CD4-positive, alpha-beta memory T cell (primary cell): ENCODE measurements around the gene TIMM17B. TPM values are rescaled to one million over a fixed set of nuclear protein-coding genes. Genes with fewer than 3 reads are reported as not detected.

Experiments
- CTCF ChIA-PET: fragments of 350-600 bp; sonication (Branson Sonifier 250); formaldehyde crosslinking; loops from one replicate; lab custom pipeline; 2021; ENCODE audit warnings: inconsistent platforms; ENCODE audit not compliant: partially characterized antibody; lab: Charles Lee
- POLR2A ChIA-PET: fragments of 350-600 bp; sonication (Branson Sonifier 250); formaldehyde crosslinking; loops from one replicate; lab custom pipeline; 2021; ENCODE audit not compliant: partially characterized antibody; lab: Charles Lee
- DNase-seq, 5 donors: peaks; one replicate each; pipeline versions ENCODE4 v3.0.0 to v3.0.0-alpha.2; 2020 to 2022; ENCODE audit warnings: mixed read lengths in 1 of 5
- H3K27ac ChIP-seq: one replicate; pipeline ENCODE4 v1.7.0; 2013; ENCODE audit warnings: low read depth, low read length
- H3K27me3 ChIP-seq: 2 replicates; pipeline ENCODE4 v1.7.0; 2013; ENCODE audit warnings: mild to moderate bottlenecking, low read length, moderate library complexity; ENCODE audit not compliant: insufficient read depth
- H3K36me3 ChIP-seq: 2 replicates; pipeline ENCODE4 v1.7.0; 2013; ENCODE audit warnings: mild to moderate bottlenecking, low read length, moderate library complexity; ENCODE audit not compliant: insufficient read depth
- H3K4me1 ChIP-seq: 2 replicates; pipeline ENCODE4 v1.7.0; 2013; ENCODE audit warnings: mild to moderate bottlenecking, low read length, moderate library complexity; ENCODE audit not compliant: insufficient read depth
- H3K4me3 ChIP-seq, 2 donors: one replicate each; pipeline ENCODE4 v1.7.0; 2013; ENCODE audit warnings: low read length in 2 of 2, mild to moderate bottlenecking in 1 of 2
- H3K9me3 ChIP-seq, 2 donors: one replicate each; pipeline ENCODE4 v1.7.0; 2013; ENCODE audit warnings: low read length in 2 of 2, control low read depth in 1 of 2; ENCODE audit not compliant: control insufficient read depth in 1 of 2
- H3K27ac Mint-ChIP-seq, 7 donors: one replicate each; pipeline ENCODE4 v1.8.0; 2020 to 2021; ENCODE audit warnings: mixed read lengths in 7 of 7, mild to moderate bottlenecking in 6 of 7, inconsistent platforms in 3 of 7, moderate library complexity in 3 of 7
- H3K27me3 Mint-ChIP-seq, 2 donors: one replicate each; pipeline ENCODE4 v1.8.0; 2020 to 2021; ENCODE audit warnings: mixed read lengths in 2 of 2
- H3K36me3 Mint-ChIP-seq, 2 donors: one replicate each; pipeline ENCODE4 v1.8.0; 2020 to 2021; ENCODE audit warnings: mixed read lengths in 2 of 2, inconsistent platforms in 1 of 2, mild to moderate bottlenecking in 1 of 2
- H3K4me1 Mint-ChIP-seq, 4 donors: one replicate each; pipeline ENCODE4 v1.8.0; 2020 to 2021; ENCODE audit warnings: mixed read lengths in 4 of 4, mild to moderate bottlenecking in 1 of 4
- H3K4me3 Mint-ChIP-seq, 8 donors: one replicate each; pipeline ENCODE4 v1.8.0; 2020 to 2021; ENCODE audit warnings: mixed read lengths in 8 of 8, mild to moderate bottlenecking in 7 of 8, moderate library complexity in 6 of 8, inconsistent platforms in 3 of 8
- H3K9me3 Mint-ChIP-seq, 8 donors: one replicate each; pipeline ENCODE4 v1.8.0; 2020 to 2021; ENCODE audit warnings: mixed read lengths in 8 of 8, mild to moderate bottlenecking in 5 of 8, inconsistent platforms in 3 of 8, moderate library complexity in 1 of 8
- intact Hi-C: fragments of 100-400 bp; cut with micrococcal nuclease; formaldehyde crosslinking; loops from one replicate; pipeline ENCODE4 v1.15.1; 2023
- polyA plus RNA-seq, 2 donors: library from polyadenylated mRNA; unstranded; fragments of 300-500 nt; fragmentation: Illumina TruSeq; gene quantifications; one replicate each; pipeline ENCODE4 v1.2.3, GENCODE V29; 2021
- total RNA-seq, 2 experiments: library from RNA; stranded (reverse); gene quantifications; one replicate each; pipeline ENCODE4 v1.2.3, GENCODE V29; 2021

The TIMM17B gene
- total RNA-seq (10 to 100 TPM; 42.6 to 46.2 TPM), polyA plus RNA-seq (10 to 100 TPM; 65.3 to 69.7 TPM)

GRCh38 chrX:48897625-48898306 is at the start of gene TIMM17B, which contains the start of gene PQBP1:
Gene TIMM17B, minus strand, starts transcription at chrX:48897768. Its CDS starts 19 bp downstream, at chrX:48897749.
Gene PQBP1, plus strand, starts transcription at chrX:48897930. Its CDS starts 580 bp downstream, at chrX:48898510.
- H3K27me3 ChIP-seq = no peaks in the 10 kb centered on the region
- peak within 1 kb of the TSS; percentile 86 to 96 (median 92) for H3K4me3 Mint-ChIP-seq
- peak within 1 kb of the TSS; percentile 78 to 92 for H3K4me3 ChIP-seq
- ChIA-PET CTCF (interaction anchor here (0.9 to 2.4 kb wide), 5 partner anchors 9 to 266 kb away, joined by 3 to 12 read pairs (median 3); no protein-coding TSS in a partner anchor), POLR2A (interaction anchor here (0.7 to 3.9 kb wide), 27 partner anchors 9 to 323 kb away, joined by 3 to 47 read pairs (median 5); partner anchors contain the start of genes GRIPAP1, HDAC6, OTUD5 and PIM2)
- H3K9me3 ChIP-seq = no peaks in the 10 kb centered on the region
- peak within 1 kb of the TSS; percentile 93 for H3K27ac ChIP-seq
- peak; percentile 88 to 93 (median 92) for DNase-seq
- peaks cover 24% of the 10 kb centered on the region for H3K4me1 ChIP-seq
- peaks cover 4 to 34% (median 17%) of the 10 kb centered on the region in 4 donors for H3K4me1 Mint-ChIP-seq
- peaks cover 18% of the 10 kb centered on the region for H3K36me3 ChIP-seq
- intact Hi-C loops = loop anchor here (1.0 to 5.0 kb wide), 4 partner anchors 14 to 145 kb away; partner anchors contain the start of genes HDAC6, SLC35A2 and TFE3
- peaks cover 0 to 1% (median 0%) of the 10 kb centered on the region in 8 donors for H3K9me3 Mint-ChIP-seq
- H3K27me3 Mint-ChIP-seq = no peaks in the 10 kb centered on the region
- H3K36me3 Mint-ChIP-seq = peaks cover 10 to 29% of the 10 kb centered on the region in 2 donors
- peak within 1 kb of the TSS; percentile 88 to 99 (median 96) for H3K27ac Mint-ChIP-seq

- H3K4me3 ChIP-seq = no peak overlapping the region
- CTCF ChIA-PET = interaction anchor here (0.8 to 8.0 kb wide), 17 partner anchors 9 to 298 kb away, joined by 3 to 35 read pairs (median 4); partner anchors contain the start of genes GRIPAP1, PQBP1 and TIMM17B
- intact Hi-C loops = loop anchor here (1.0 kb wide), 4 partner anchors 8 to 297 kb away; no protein-coding TSS in a partner anchor
- POLR2A ChIA-PET = interaction anchor here (0.7 to 2.0 kb wide), 11 partner anchors 8 to 297 kb away, joined by 3 to 15 read pairs (median 5); partner anchors contain the start of genes HDAC6, OTUD5, PIM2 and PQBP1
- no peaks in the 10 kb centered on the region for H3K27me3 ChIP-seq
- H3K36me3 ChIP-seq = no peaks in the 10 kb centered on the region
- peak overlapping the region; percentile 66 to 92 (median 79) for H3K27ac Mint-ChIP-seq
- peaks cover 70% of the 10 kb centered on the region for H3K4me1 ChIP-seq
- H3K36me3 Mint-ChIP-seq = peaks cover 7 to 24% of the 10 kb centered on the region in 2 donors
- no peaks in the 10 kb centered on the region for H3K27me3 Mint-ChIP-seq
- H3K9me3 Mint-ChIP-seq = peaks cover 0 to 2% (median 0%) of the 10 kb centered on the region in 8 donors
- peak overlapping the region in 6 of 8 donors; percentile 11 to 64 (median 26) for H3K4me3 Mint-ChIP-seq
- DNase-seq = peak; percentile 45 to 66 (median 62)
- no peaks in the 10 kb centered on the region for H3K9me3 ChIP-seq
- H3K4me1 Mint-ChIP-seq = peaks cover 34 to 63% (median 48%) of the 10 kb centered on the region in 4 donors
- H3K27ac ChIP-seq = no peak overlapping the region
Observed at GRCh38 chrX:48945517-48946348, 48.2 kb upstream of the TIMM17B start.

GRCh38 chrX:48942895-48943294 is 45.3 kb upstream of the TIMM17B start:
- no peaks in the 10 kb centered on the region for H3K27me3 ChIP-seq
- no peak for DNase-seq
- H3K4me3 ChIP-seq = no peak overlapping the region
- ChIA-PET CTCF (interaction anchor here (1.5 to 8.0 kb wide), 5 partner anchors 26 to 294 kb away, joined by 3 to 35 read pairs (median 9); partner anchors contain the start of gene SLC35A2), POLR2A (interaction anchor here (1.1 to 11.3 kb wide), 7 partner anchors 10 to 97 kb away, joined by 4 to 235 read pairs (median 5); partner anchors contain the start of genes OTUD5, PIM2 and SLC35A2)
- peak overlapping the region; percentile 74 to 92 (median 88) for H3K27ac Mint-ChIP-seq
- H3K4me1 ChIP-seq = peaks cover 87% of the 10 kb centered on the region
- H3K36me3 Mint-ChIP-seq = peaks cover 0 to 29% of the 10 kb centered on the region in 2 donors
- H3K4me1 Mint-ChIP-seq = peaks cover 52 to 83% (median 68%) of the 10 kb centered on the region in 4 donors
- H3K27me3 Mint-ChIP-seq = no peaks in the 10 kb centered on the region
- H3K36me3 ChIP-seq = no peaks in the 10 kb centered on the region
- peak overlapping the region; percentile 11 for H3K27ac ChIP-seq
- peaks cover 0 to 4% (median 0%) of the 10 kb centered on the region in 8 donors for H3K9me3 Mint-ChIP-seq
- intact Hi-C loops = no loop called here
- H3K9me3 ChIP-seq = no peaks in the 10 kb centered on the region
- H3K4me3 Mint-ChIP-seq = peak overlapping the region in 4 of 8 donors; percentile 34 to 65 (median 40)

GRCh38 chrX:48940404-48940955 is 42.9 kb upstream of the TIMM17B start:
- intact Hi-C loops = no loop called here
- H3K9me3 ChIP-seq = no peaks in the 10 kb centered on the region
- CTCF ChIA-PET = interaction anchor here (0.7 to 4.2 kb wide), 5 partner anchors 16 to 292 kb away, joined by 3 to 23 read pairs (median 4); partner anchors contain the start of gene SLC35A2
- H3K4me1 Mint-ChIP-seq = peaks cover 61 to 92% (median 78%) of the 10 kb centered on the region in 4 donors
- POLR2A ChIA-PET = interaction anchor here (1.0 to 11.3 kb wide), 18 partner anchors 10 to 292 kb away, joined by 3 to 235 read pairs (median 5); partner anchors contain the start of genes GRIPAP1, HDAC6, OTUD5 and PIM2
- H3K36me3 ChIP-seq = no peaks in the 10 kb centered on the region
- H3K4me1 ChIP-seq = peaks cover 97% of the 10 kb centered on the region
- H3K27ac Mint-ChIP-seq = peak overlapping the region; percentile 92 to 99 (median 96)
- peaks cover 0 to 38% of the 10 kb centered on the region in 2 donors for H3K36me3 Mint-ChIP-seq
- no peaks in the 10 kb centered on the region for H3K27me3 Mint-ChIP-seq
- peak overlapping the region; percentile 5 to 29 for H3K4me3 ChIP-seq
- no peaks in the 10 kb centered on the region for H3K27me3 ChIP-seq
- peak overlapping the region in 7 of 8 donors; percentile 47 to 87 (median 77) for H3K4me3 Mint-ChIP-seq
- peaks cover 0 to 7% (median 0%) of the 10 kb centered on the region in 8 donors for H3K9me3 Mint-ChIP-seq
- peak overlapping the region; percentile 94 for H3K27ac ChIP-seq
- DNase-seq = no peak

- Histone ChIP-seq H3K27me3 (no peaks in the 10 kb centered on the region), H3K36me3 (no peaks in the 10 kb centered on the region), H3K4me1 (peaks cover 98% of the 10 kb centered on the region), H3K9me3 (no peaks in the 10 kb centered on the region), H3K4me3 (peak overlapping the region in 1 of 2 donors; percentile 41), H3K27ac (peak overlapping the region; percentile 94)
- H3K27ac Mint-ChIP-seq = peak overlapping the region; percentile 92 to 99 (median 96)
- H3K4me1 Mint-ChIP-seq = peaks cover 69 to 97% (median 85%) of the 10 kb centered on the region in 4 donors
- peak overlapping the region; percentile 71 to 87 (median 80) for H3K4me3 Mint-ChIP-seq
- intact Hi-C loops = loop anchor here (1.0 to 2.0 kb wide), 2 partner anchors 17 to 291 kb away; partner anchors contain the start of gene OTUD5
- peak; percentile 43 to 61 (median 54) for DNase-seq
- ChIA-PET POLR2A (interaction anchor here (1.0 to 11.3 kb wide), 16 partner anchors 10 to 291 kb away, joined by 3 to 235 read pairs (median 6); partner anchors contain the start of genes GRIPAP1, HDAC6, OTUD5 and PIM2), CTCF (interaction anchor here (0.8 to 4.2 kb wide), 7 partner anchors 9 to 291 kb away, joined by 3 to 23 read pairs (median 3); partner anchors contain the start of gene SLC35A2)
- H3K27me3 Mint-ChIP-seq = no peaks in the 10 kb centered on the region
- H3K9me3 Mint-ChIP-seq = peaks cover 0 to 7% (median 0%) of the 10 kb centered on the region in 8 donors
- H3K36me3 Mint-ChIP-seq = peaks cover 6 to 46% of the 10 kb centered on the region in 2 donors
Observed at GRCh38 chrX:48939524-48940228, 42.1 kb upstream of the TIMM17B start.
